ENCODE data around the gene COL16A1. TPM values are rescaled to one million over a fixed set of nuclear protein-coding genes. Genes with fewer than 3 reads are reported as not detected.

COL16A1 gene
- total RNA-seq, 1 donor from 2014 or later = 11.8 TPM

GRCh38 chr1:31645274-31645568 lies 58.6 kb downstream of the COL16A1 start:
- Histone ChIP-seq H3K27me3 (ENCODE audit: low read depth) (no peaks in the 10 kb centered on the region), H3K4me3 (peak overlapping the region; percentile 88), H3K27ac (peak overlapping the region; percentile 100), H3K4me1 (peaks cover 41% of the 10 kb centered on the region), H3K36me3 (no peaks in the 10 kb centered on the region), H3K9me3 (no peaks in the 10 kb centered on the region)
- intact Hi-C loops (cut with DNase I) = no loop called here
- DNase-seq (no peak), ATAC-seq (no peak)
- no peak for TF ChIP-seq CTCF (IDR thresholded peaks at IDR 0.05)

- peak; percentile 97 for ATAC-seq
- H3K4me1 ChIP-seq = peaks cover 46% of the 10 kb centered on the region
Measured at GRCh38 chr1:31644560-31645273, 59.1 kb downstream of the COL16A1 start, which contains the start of gene PEF1. PEF1 (minus strand) TSS chr1:31644876; CDS start chr1:31644864, 12 bp downstream.

GRCh38 chr1:31643976-31644559 lies 59.7 kb downstream of the COL16A1 start:
- no peak for TF ChIP-seq CTCF (IDR thresholded peaks at IDR 0.05)
- Histone ChIP-seq H3K27ac (peak overlapping the region; percentile 100), H3K4me3 (peak overlapping the region; percentile 88), H3K4me1 (peaks cover 53% of the 10 kb centered on the region), H3K27me3 (ENCODE audit: low read depth) (no peaks in the 10 kb centered on the region), H3K9me3 (no peaks in the 10 kb centered on the region), H3K36me3 (no peaks in the 10 kb centered on the region)
- intact Hi-C loops (cut with DNase I) = no loop called here
- no peak for ATAC-seq
- DNase-seq = no peak

More at GRCh38 chr1:31644560-31645273, 59.1 kb downstream of the COL16A1 start, which contains the start of gene PEF1:
- Histone ChIP-seq H3K36me3 (no peaks in the 10 kb centered on the region), H3K9me3 (no peaks in the 10 kb centered on the region), H3K27ac (peak within 1 kb of the TSS; percentile 100), H3K27me3 (ENCODE audit: low read depth) (no peaks in the 10 kb centered on the region), H3K4me3 (peak within 1 kb of the TSS; percentile 88)
- intact Hi-C loops (cut with DNase I) = no loop called here
- TF ChIP-seq CTCF (IDR thresholded peaks at IDR 0.05) = no peak
- peak; percentile 99 for DNase-seq

- Histone ChIP-seq H3K4me3 (no peak overlapping the region), H3K27ac (no peak overlapping the region), H3K36me3 (no peaks in the 10 kb centered on the region), H3K27me3 (ENCODE audit: low read depth) (no peaks in the 10 kb centered on the region), H3K4me1 (peaks cover 64% of the 10 kb centered on the region), H3K9me3 (no peaks in the 10 kb centered on the region)
- ATAC-seq = no peak
- no peak for DNase-seq
- intact Hi-C loops (cut with DNase I) = no loop called here
- no peak for TF ChIP-seq CTCF (IDR thresholded peaks at IDR 0.05)
Measured at GRCh38 chr1:31642897-31643296, 60.9 kb downstream of the COL16A1 start.

- no peak for DNase-seq
- Histone ChIP-seq H3K4me3 (no peak overlapping the region), H3K9me3 (no peaks in the 10 kb centered on the region), H3K36me3 (no peaks in the 10 kb centered on the region), H3K27me3 (ENCODE audit: low read depth) (no peaks in the 10 kb centered on the region), H3K27ac (no peak overlapping the region), H3K4me1 (peaks cover 68% of the 10 kb centered on the region)
- no peak for ATAC-seq
- TF ChIP-seq CTCF (IDR thresholded peaks at IDR 0.05) = no peak
- intact Hi-C loops (cut with DNase I) = no loop called here
Measured at GRCh38 chr1:31642366-31642765, 61.5 kb downstream of the COL16A1 start.
